Amniotic epithelial cell (primary cell): ENCODE measurements around the gene ARID2.
A peak's percentile ranks its signal among the peaks of the same experiment; 100 is the strongest.

Source experiments
- DNase-seq: peaks from one replicate; pipeline ENCODE4 v3.0.0-alpha.2; 2010; ENCODE audit warnings: low read depth

Gene ARID2, protein sequence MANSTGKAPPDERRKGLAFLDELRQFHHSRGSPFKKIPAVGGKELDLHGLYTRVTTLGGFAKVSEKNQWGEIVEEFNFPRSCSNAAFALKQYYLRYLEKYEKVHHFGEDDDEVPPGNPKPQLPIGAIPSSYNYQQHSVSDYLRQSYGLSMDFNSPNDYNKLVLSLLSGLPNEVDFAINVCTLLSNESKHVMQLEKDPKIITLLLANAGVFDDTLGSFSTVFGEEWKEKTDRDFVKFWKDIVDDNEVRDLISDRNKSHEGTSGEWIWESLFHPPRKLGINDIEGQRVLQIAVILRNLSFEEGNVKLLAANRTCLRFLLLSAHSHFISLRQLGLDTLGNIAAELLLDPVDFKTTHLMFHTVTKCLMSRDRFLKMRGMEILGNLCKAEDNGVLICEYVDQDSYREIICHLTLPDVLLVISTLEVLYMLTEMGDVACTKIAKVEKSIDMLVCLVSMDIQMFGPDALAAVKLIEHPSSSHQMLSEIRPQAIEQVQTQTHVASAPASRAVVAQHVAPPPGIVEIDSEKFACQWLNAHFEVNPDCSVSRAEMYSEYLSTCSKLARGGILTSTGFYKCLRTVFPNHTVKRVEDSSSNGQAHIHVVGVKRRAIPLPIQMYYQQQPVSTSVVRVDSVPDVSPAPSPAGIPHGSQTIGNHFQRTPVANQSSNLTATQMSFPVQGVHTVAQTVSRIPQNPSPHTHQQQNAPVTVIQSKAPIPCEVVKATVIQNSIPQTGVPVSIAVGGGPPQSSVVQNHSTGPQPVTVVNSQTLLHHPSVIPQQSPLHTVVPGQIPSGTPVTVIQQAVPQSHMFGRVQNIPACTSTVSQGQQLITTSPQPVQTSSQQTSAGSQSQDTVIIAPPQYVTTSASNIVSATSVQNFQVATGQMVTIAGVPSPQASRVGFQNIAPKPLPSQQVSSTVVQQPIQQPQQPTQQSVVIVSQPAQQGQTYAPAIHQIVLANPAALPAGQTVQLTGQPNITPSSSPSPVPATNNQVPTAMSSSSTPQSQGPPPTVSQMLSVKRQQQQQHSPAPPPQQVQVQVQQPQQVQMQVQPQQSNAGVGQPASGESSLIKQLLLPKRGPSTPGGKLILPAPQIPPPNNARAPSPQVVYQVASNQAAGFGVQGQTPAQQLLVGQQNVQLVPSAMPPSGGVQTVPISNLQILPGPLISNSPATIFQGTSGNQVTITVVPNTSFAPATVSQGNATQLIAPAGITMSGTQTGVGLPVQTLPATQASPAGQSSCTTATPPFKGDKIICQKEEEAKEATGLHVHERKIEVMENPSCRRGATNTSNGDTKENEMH (N-terminal part only)

DNA sequence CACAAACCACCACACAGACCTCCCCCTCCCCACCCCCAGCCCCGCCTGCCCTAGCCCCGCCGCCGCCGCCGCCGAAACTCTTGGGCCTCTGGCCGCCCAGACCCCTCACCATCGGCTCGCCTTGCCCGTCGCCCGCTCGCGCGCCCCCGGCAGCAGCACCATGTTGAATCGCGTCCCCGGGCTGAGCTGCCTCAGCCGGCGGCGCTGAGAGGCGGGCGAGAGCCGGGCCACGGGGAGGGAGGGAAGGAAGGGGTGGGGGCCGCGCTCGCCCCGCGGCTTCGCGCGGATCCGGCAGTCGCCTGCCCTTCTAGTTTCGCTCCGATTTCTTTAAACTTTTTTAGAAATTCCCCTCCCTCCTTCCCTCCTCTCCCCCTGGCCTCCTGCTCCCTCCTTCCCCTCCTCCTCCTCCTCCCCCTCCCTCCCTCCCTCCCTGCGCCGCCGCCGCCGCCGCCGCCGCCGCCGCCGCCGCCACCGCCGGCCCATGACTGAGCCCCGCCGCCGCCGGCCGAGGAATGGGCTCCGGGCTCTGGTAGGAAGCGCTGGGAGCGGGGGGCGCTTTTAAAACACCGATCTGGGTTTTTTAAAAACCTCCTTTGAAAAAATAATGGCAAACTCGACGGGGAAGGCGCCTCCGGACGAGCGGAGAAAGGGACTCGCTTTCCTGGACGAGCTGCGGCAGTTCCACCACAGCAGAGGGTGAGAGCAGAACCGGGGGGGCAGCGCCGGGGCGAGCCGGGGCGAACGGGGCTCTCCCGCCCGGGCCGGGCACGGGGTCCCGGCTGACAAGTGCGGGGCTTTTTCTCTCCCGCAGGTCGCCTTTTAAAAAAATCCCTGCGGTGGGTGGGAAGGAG, at the start of gene ARID2:
ARID2 (plus strand) TSS at position 474 of the 851 bp plus-strand sequence; CDS start at position 605, 131 bp downstream.
- peak; percentile 59 for DNase-seq

DNA sequence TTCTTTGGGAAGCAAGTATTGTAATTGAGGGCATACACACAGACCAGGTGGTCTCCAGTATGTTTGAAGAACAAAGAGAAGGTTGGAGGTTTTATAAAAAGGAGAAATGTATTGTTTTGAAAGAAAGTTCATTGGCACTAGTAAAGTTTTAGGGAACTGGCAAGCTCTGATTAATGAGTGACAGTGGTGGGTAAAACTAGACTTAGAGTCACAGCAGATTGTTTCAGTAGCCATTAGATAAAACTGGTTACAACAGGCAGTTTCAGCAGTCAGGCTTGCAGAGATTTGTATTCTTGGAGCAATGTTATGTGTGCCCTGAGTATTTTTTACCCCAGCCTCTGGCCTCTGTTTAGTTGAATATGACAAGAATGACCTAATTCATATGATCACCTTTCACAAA, 49.1 kb upstream of the ARID2 start:
- DNase-seq, result no peak

DNA sequence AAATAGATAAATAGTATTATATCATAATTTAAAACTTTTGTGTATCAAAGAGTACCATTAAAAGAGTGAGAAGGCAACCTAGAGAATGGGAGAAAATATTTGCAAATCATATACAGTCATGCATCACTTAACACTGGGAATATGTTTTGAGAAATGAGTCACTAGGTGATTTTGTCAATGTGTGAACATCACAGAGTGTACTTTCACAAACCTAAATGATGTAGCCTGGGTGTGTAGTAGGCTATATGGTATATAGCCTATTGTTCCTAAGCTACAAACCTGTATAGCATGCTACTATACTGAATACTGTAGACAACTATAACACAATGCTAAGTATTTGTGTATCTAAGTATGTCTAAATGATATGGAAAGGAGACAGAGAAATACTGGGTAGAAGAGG, 48.0 kb upstream of the ARID2 start:
- DNase-seq, result no peak

DNA sequence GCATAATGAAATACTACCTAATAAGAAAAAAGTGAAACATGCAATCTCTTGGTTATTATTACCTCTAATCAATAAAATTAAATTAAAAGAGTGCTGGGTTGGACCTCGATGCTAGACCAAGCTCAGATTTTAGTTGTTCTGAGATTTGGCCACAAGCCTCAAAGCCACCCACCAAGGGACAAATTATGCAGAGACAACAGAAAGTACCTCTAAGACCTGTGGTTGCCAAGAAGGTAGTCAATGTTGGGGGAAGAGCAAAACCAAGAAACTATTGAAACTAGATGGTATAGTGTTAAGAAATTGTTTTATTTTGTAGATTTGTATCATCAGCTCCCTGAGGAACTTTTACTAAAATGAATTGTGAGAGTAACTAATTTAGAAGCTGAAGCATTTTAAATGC, 43.8 kb upstream of the ARID2 start:
- DNase-seq, result no peak

DNA sequence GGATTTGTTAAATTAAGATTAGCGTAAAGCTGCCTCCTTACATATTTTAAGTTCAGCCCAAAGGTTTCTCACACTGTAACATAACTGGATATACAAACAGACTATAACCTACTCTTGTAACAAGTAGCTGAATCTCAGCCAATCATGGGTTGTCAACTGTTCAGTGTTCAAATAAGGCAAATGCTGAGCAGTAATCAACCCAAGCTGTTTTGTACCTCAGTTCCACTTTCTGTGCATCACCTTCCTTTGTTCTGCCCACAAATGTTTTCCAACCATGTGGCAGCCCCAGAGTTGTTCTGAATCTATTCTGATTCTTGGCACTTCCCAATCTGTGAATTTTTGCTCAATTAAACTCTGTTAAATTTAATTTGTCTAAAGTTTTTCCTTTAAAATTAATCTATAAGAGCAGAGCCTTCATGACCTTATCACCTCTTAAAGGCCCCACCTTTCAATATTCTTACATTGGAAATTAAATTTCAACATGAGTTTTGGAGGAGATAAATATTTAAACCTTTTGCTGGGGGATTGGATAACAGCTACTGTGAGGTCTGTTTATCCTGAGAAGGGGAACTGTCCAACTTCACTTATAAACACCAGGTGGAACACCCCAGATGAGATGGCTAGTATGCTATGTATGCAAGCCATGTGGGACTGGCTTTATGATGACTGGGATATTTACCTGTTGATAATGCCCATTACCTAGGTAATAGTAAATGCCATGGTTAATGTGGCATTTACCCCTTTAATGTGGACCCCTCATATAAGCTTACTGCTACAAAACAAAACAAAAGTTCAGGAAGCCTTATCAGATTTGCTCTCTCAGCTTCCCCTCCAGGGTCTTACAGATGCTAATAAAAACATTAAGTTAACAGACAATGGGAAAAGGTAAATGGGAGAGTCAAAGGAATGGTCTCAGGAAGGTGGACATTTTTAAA, 42.2 kb upstream of the ARID2 start:
- no peak for DNase-seq

DNA sequence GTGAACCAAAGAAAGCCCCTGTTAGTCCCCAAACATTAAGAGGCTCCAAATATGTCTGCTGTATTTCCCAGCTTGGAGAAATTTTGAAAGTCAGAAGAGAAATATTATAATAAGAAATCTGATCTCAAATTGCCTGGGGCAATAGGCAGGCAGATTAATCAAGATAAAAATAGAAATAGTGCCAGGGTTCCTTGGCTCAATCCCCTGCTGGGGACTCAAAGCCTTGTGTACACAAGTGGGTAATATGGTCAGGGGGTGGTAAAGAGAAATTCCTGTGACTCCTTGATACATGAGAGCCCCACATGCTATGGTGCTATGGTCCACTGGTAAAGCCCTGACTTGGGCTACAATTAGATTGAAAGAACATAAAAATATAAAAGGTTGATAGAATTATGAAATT, 41.3 kb upstream of the ARID2 start:
- DNase-seq, result no peak

DNA sequence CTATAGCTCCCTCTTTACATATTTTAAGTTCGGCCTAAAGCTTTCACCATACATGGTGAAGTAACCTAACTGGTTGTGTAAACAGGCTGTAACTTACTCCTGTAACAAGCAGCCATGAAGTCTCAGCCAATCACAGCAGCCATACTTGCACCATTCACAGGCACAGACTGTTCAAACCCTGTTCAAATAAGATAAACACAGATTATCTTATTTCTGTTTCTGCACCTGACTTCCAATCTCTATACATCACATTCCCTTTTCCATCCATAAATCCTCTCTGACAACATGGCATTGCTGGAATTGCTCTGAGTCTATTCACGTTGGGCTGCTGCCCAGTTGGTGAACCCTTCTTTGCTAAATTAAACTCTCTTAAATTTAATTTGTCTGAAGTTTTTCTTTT, 34.5 kb upstream of the ARID2 start:
- DNase-seq, result peak; percentile 81

DNA sequence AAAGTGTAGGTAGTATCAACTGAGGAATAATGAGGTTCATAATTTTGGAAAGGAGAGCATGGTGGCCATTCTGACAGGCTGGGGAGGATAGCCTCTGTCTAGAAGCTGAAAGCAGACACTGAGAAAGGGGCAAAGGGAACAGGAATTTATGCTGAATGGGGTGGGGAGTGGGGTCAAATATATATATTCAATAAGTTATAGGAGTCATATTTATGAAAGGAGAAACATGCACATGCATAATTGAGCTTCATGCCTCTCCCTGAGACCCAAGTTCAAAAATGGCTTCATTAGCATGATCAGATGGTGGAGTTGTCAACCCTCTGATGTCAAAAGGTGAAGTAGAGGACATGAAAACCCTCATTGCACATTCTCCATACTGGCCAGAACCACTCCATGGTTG, 33.9 kb upstream of the ARID2 start:
- no peak for DNase-seq

DNA sequence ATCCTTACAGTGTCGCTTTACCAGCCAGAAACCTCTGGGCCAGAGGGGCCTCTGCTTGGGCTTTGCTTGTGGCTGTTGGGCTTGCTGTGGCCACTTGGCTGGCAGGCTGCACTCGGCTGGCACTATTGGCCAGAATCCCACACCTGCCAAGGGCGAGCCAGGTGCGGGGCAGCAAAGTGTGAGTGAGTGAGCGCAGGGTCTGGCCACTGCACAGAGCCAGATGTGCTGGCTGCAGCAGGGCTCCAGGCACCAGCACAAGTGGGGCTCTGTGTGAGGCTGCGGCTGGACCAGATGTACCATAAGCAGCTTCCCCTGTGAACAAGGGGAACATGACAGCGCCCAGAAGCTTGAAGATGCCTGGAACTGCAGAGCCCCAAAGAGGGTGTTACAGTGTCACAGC, 33.5 kb upstream of the ARID2 start:
- DNase-seq, result no peak

DNA sequence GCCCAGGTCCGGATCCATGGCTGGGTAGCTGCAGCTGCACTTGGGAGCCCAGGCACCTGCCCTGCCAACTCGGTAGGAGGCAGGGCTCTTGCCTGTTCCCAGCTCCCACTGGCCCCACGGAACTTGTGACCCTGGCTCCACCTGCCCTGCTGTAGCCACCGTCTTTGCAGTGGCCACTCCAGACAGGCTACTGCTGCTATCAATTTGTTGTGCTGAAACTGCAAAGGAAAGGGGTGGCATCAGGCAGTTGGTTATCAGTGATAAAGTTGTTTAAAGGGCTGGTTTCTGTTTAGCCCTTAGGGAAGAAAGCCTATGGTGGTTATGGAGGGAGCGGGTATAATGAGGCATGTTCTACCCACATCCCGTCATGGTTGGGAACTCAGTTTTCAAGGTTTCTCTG, 32.1 kb upstream of the ARID2 start:
- DNase-seq, result no peak

DNA sequence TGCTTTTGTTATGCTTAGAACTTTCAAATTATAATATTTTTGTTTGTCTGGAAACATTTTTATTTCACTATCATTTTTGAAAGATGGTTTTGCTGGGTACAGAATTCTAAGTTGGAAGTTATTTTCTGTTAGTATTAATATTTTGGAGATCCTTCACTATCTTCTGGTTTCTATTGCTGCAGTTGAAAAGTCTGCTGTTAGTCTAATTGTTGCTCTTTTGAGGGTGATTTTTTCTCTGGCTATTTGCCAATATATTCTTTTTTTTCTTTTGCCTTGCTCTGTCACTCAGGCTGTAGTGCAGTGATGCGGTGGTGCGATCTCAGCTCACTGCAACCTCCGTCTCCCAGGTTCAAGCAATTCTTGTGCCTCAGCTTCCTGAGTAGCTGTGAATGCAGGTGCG, 28.2 kb upstream of the ARID2 start:
- DNase-seq, result no peak

DNA sequence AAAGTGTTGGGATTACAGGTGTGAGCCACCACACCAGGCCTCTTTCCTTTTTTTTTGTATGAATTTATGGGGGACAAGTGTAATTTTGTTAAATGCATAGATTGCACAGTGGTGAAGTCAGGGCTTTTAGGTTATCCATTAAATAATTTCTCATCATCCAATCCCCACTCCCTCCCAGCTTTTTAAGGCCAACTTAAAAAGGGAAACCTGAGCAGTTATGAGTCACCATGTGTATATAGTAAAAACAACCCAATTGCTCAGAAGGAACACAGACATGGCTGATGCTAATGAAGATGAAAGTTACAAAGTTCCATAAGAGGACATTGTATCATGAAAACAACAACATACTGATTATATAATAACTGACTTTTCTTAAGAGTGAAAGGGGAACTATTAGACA, 25.6 kb upstream of the ARID2 start:
- DNase-seq, result no peak

DNA sequence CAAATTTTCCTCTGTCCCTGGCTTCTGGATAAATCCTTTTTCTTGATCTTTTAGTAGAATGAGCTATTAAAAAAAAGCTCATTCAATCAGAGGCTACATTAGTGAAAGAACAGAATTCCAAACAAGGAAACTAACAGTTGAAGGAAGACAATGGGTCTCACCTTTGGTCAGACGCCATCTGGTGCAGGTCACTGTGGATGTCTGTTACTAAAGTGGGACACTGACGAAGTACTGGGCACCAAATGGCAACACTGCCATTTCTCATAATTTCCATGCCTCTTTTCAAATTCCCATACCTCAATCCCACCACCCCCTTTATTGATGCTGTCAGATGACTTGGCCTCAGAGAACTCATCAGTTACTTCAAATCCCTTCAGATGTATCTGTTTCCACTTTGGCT, 24.5 kb upstream of the ARID2 start:
- no peak for DNase-seq

DNA sequence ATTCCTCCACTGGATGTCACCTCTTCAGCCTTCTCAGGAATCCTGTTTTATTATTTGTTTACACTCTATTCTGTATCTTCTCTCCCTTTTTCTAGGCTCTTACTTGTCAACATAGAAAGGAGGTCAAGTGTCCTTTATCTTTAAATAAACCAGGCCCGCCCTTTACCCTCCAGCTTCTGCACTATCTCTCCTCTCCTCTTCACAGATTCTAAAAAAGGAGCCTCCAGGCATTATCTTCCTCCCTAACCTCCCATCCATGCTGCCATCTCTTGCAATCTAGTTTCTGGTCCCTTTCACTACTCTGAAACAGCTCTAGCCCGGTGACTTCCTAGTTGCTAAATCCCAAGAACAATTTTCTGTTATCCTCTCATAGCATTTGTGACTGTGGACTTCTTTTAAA, 24.1 kb upstream of the ARID2 start:
- DNase-seq, result no peak

DNA sequence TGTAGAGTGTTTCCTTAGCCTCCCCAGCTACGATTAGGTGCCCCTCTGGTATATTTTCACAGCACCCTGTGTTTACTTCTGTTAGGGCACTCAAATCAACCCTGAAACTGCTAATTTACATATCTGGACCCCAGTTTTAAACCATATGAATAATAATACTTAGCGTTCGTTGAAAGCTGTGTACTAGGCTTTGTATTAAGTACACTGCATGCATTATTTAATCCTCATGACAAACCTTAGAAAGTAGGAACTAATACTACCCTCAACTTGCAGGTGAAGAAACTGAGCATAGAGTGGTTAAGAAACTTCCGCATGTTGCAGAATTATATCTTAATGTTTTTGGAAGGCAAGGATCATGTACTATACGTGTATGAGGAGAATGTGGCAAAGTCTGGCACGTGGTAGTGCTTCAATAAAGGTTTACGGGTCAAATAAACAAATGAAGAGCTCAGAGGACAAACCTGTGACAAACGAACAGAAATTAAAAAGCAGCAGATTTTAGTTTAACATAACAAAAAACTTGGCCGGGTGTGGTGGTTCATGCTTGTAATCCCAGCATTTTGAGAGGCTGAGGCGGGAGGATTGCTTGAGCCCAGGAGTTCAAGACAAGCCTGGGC, 22.2 kb upstream of the ARID2 start:
- DNase-seq, result no peak

DNA sequence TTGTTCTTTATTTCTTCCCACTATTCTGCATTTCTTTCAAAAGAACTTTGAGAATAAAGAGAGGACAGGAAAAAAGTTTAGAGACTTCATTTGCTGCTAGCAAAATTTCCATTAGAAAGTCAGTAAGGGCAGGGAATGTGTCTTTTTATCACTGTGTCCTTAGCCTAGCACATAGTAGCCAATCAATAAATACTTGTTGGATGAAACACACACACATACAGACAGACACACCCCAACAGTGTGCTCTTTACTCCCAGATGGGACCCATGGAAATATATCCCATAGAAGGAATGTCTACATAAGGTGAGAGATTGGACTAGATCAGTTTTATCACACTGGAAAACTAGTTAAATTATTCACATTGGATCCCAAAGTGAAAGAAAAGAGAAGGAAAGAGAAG, 21.1 kb upstream of the ARID2 start:
- no peak for DNase-seq

DNA sequence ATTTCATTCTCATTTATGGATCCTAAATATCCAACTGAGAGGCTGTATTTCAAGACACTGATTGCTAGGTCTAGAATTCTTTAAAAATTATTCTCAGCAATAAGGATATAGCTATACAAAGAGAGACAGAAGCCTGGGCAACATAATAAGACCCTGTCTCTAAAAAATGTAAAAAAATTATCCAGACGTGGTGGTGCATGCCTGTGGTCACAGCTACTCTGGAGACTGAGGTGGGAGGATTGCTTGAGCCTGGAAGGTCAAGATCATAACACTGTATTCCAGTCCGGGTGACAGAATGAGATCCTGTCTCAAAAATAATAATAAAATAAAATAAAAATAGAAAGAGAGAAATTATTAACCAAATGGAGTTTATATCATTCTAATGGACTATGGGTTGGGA, 20.6 kb upstream of the ARID2 start:
- DNase-seq, result peak; percentile 70

DNA sequence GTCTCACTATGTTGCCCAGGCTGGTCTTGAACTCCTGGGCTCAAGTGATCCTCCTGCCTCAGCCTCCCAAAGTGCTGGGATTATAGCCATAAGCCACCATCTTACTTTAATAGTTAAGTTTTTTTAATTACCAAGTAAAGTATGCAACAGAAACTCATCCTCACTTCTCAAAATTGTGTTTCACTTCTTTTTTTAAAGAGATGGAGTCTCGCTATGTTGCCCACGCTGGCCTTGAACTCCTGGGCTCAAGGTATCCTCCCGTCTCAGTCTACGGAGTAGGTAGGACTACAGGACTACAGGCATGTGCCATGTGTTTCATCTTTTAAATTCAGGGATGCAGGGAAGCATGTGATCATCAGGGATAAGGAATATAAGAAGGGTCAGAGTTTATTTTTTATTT, 17.2 kb upstream of the ARID2 start:
- no peak for DNase-seq

DNA sequence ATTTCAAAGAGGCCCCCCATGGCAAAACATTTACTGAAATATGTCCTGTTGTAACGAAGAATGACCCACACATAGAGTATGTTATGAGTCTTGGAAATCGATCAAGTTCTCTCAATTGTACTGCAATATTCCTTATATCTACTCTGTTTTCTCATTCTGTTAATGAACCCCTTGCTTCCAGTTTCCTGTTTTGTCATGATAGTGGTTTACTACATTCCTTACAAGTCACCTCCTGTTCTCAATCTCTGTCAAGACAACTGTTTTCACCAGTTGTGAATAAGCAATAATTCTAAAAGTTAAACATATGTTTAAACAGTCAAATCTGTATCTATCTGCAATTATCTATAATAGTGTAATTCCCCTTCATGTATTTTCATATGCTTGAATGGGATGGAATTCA, 16.4 kb upstream of the ARID2 start:
- peak; percentile 44 for DNase-seq

DNA sequence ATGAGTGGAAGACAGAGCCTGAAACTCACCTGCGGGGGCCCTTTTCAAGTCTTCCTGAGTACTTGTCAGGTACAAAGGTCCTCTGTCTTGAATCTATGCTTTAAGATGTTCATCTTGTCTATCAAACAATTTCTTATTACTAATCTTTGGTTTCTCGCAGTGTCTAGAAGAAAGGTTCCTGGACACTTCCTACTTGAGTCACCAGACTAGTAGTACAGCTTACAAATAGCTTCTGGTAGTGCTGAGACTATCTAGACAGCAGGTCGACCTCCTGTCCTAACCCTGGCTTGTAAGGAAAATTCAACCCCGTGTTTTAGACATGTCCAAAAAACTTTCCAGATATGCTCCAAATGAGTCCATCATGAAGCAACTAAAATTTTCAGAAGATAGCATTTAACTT, 11.2 kb upstream of the ARID2 start:
- DNase-seq, result no peak
